HG03558 (cell line): ENCODE data around the gene DCLK2.

Source experiments
- ATAC-seq: cut with Tn5 transposase; IDR thresholded peaks from one replicate; pipeline ENCODE4 v1.9.1; 2021; ENCODE audit warnings: moderate number of reproducible peaks; ENCODE audit not compliant: unreplicated experiment; ENCODE audit errors: extremely low read depth

The DCLK2 gene

GRCh38 chr4:150305995-150306394, 227.8 kb downstream of the DCLK2 start:
- ATAC-seq = no peak

DNA sequence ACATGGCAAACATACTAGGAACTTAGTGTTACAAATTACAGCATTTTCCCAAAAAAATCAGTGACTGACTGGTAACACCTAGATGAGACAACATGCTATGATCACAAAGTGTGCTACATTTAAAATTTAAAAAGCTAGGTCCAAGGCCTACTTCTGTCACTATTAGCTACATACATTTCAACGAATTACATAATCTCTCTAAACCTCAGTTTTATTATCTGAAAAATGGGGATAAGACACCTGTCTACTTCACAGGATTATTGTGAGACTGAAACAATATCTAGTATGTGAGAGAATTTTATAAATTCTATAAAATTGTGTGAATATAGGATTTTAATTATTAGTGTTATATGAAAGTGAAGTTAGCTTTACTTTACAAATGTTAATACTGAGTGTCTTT, 228.5 kb downstream of the DCLK2 start:
- no peak for ATAC-seq
